VCaP (cell line): ENCODE measurements around the gene C2orf76.
A peak's percentile ranks its signal among the peaks of the same experiment; 100 is the strongest.

Experiments
- H3K27ac ChIP-seq: fragments of 450-650 bp; 2 replicates; pipeline ENCODE4 v1.5.1; 2017
- TF ChIP-seq, protein P1 (sequence below): fragments of 450-650 bp; conservative IDR thresholded peaks from 2 replicates; pipeline ENCODE4 v1.5.1; 2017; ENCODE audit warnings: mild to moderate bottlenecking, moderate library complexity

The C2orf76 gene

DNA sequence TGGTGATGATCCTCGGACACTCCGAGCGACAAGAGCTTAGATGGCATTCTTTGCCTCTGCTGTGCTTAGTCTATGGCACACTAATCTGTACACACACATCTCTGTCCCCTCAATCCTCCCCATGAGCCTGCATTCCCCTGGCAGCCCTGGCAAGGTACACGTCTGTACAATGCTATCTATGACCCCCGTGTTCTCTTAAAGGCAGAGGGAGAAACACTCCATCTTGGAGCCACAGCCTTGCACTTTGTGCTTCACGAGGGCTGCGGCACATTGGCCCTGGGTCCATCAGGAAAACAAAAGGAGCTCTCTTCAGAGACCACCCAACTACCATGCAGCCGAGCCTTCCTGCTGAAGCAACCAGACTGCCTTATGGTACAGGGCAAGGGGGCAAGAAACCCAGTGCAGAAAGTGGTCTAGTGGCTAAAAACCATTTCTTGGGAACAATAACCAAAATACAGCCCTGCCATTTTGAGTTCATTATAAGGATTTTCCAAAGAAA is 100.5 kb downstream of the C2orf76 start:
- no peak overlapping the region for H3K27ac ChIP-seq
- TF ChIP-seq, protein P1, sequence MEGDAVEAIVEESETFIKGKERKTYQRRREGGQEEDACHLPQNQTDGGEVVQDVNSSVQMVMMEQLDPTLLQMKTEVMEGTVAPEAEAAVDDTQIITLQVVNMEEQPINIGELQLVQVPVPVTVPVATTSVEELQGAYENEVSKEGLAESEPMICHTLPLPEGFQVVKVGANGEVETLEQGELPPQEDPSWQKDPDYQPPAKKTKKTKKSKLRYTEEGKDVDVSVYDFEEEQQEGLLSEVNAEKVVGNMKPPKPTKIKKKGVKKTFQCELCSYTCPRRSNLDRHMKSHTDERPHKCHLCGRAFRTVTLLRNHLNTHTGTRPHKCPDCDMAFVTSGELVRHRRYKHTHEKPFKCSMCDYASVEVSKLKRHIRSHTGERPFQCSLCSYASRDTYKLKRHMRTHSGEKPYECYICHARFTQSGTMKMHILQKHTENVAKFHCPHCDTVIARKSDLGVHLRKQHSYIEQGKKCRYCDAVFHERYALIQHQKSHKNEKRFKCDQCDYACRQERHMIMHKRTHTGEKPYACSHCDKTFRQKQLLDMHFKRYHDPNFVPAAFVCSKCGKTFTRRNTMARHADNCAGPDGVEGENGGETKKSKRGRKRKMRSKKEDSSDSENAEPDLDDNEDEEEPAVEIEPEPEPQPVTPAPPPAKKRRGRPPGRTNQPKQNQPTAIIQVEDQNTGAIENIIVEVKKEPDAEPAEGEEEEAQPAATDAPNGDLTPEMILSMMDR = no peak

GRCh38 chr2:119265693-119266066 is 101.0 kb downstream of the C2orf76 start:
- TF ChIP-seq, protein P1 = no peak
- H3K27ac ChIP-seq = no peak overlapping the region

DNA sequence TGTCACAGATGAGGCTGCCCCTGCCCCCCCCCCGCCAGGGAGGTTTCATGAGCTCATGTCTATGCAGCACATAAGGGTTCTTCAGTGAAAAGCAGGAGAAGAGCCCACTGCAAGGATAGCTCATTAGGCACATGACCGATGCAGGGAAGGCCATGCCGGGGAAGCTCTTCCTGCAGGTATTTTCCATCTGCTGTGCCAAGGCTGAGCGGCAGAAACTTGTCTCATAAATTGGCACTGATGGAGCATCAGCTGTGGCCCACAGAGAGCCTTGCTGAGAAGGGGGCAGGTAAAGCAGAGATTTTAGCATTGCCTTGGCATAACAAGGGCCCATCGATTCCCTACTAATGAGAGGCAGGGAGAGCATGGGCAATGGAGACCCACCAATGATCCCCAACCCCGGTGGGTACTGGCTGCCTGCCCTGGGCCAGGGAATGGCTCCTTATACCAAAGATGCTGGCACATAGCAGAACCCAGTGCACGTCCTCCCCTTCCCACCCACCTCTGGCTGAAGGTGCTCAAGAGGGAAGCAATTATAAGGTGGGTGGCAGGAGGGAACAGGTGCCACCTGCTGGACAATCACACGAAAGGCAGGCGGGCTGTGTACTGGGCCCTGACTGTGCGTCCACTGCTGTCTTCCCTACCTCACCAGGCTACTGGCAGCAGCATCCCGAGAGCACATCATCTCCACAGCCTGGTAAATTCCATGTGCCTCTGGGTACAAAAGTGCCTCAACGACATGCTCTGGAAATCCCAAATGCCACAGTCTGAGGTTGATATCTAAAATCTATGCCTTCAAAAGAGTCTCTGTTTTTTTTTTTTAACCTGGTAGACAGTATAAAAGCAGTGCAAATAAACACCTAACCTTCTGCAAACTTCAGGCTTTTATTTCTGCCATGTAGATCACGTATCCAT is 101.6 kb downstream of the C2orf76 start:
- TF ChIP-seq, protein P1 = peak; percentile 93

DNA sequence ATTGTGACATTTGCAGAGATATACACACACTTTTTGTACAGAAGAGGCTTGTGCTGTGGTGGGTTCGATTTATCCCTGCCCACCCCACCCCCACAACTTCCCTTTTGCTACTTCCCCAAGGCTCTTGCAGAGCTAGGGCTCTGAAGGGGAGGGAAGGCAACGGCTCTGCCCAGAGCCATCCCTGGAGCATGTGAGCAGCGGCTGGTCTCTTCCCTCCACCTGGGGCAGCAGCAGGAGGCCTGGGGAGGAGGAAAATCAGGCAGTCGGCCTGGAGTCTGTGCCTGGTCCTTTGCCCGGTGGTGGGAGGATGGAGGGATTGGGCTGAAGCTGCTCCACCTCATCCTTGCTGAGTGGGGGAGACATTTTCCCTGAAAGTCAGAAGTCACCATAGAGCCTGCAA is 103.0 kb downstream of the C2orf76 start:
- TF ChIP-seq, protein P1 = no peak

More for the DNA sequence above, 101.6 kb downstream of the C2orf76 start:
- no peak overlapping the region for H3K27ac ChIP-seq

DNA sequence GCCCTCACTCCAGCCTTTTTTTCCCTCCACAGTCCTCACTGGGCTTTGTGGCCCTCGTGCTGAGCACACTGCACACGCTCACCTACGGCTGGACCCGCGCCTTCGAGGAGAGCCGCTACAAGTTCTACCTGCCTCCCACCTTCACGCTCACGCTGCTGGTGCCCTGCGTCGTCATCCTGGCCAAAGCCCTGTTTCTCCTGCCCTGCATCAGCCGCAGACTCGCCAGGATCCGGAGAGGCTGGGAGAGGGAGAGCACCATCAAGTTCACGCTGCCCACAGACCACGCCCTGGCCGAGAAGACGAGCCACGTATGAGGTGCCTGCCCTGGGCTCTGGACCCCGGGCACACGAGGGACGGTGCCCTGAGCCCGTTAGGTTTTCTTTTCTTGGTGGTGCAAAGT is 103.6 kb downstream of the C2orf76 start:
- TF ChIP-seq, protein P1 = no peak

More for the DNA sequence above, 103.0 kb downstream of the C2orf76 start:
- no peak overlapping the region for H3K27ac ChIP-seq

GRCh38 chr2:119261493-119262225 is 105.0 kb downstream of the C2orf76 start:
- H3K27ac ChIP-seq = no peak overlapping the region
- TF ChIP-seq, protein P1 = no peak

More for the DNA sequence above, 103.6 kb downstream of the C2orf76 start:
- no peak overlapping the region for H3K27ac ChIP-seq
